Neural progenitor cell (in vitro differentiated cells): ENCODE data around the gene ID2.

Experiments
- EZH2 ChIP-seq: fragments of 200-600 bp; sonication (generic); IDR thresholded peaks from 2 replicates; pipeline ENCODE4 v1.6.1; 2017; ENCODE audit warnings: antibody characterized with exemption, mild to moderate bottlenecking, moderate library complexity
- TF ChIP-seq, protein P1 (sequence below): fragments of 200-600 bp; sonication (generic); IDR thresholded peaks from 2 replicates; pipeline ENCODE4 v1.5.1; 2017; ENCODE audit warnings: antibody characterized with exemption, mild to moderate bottlenecking

DNA sequence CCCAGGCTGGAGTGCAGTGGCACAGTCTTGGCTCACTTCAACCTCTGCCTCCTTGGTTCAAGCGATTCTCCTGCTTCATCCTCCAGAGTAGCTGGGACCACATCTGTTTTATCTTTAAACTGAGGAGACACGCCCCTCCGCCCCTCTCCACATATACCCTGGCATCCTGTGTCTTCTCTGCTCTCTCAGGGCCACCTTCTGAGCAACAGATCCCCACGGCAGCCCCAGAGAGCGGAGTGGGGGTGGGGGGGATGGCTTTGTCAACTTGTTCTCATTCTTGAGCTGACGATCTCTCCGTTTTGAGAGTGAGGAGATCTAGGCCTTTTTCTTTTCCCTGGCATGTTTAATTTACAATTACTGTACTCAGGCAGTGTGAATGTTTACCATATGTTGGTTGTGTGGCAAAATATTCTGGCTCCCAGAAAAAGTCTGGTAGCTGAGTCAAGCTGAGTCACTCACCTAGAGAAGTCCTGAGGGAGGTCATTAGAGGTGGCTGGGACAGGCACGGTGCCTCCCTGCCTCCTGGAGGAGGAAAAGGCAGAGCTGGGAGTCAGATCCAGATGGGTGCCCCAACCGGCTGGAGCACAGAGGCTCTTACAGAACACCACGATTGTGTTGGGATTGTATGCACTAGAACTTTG lies 19.5 kb upstream of the ID2 start:
- TF ChIP-seq, protein P1, sequence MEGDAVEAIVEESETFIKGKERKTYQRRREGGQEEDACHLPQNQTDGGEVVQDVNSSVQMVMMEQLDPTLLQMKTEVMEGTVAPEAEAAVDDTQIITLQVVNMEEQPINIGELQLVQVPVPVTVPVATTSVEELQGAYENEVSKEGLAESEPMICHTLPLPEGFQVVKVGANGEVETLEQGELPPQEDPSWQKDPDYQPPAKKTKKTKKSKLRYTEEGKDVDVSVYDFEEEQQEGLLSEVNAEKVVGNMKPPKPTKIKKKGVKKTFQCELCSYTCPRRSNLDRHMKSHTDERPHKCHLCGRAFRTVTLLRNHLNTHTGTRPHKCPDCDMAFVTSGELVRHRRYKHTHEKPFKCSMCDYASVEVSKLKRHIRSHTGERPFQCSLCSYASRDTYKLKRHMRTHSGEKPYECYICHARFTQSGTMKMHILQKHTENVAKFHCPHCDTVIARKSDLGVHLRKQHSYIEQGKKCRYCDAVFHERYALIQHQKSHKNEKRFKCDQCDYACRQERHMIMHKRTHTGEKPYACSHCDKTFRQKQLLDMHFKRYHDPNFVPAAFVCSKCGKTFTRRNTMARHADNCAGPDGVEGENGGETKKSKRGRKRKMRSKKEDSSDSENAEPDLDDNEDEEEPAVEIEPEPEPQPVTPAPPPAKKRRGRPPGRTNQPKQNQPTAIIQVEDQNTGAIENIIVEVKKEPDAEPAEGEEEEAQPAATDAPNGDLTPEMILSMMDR: no peak
- TF ChIP-seq EZH2: no peak
